Ishikawa (cell line): ENCODE data around the gene CPNE6.

Experiments used
- CEBPB ChIP-seq: IDR thresholded peaks from 2 replicates; pipeline ENCODE4 v1.6.1; 2012
- CREB1 ChIP-seq: IDR thresholded peaks from 2 replicates; pipeline ENCODE4 v1.6.1; 2012; ENCODE audit warnings: low read depth
- EGR1 ChIP-seq: IDR thresholded peaks from 2 replicates; pipeline ENCODE4 v1.6.1; 2012
- EP300 ChIP-seq: IDR thresholded peaks from 2 replicates; pipeline ENCODE4 v1.6.1; 2012; ENCODE audit warnings: borderline replicate concordance
- FOXM1 ChIP-seq: IDR thresholded peaks from 2 replicates; pipeline ENCODE4 v1.6.1; 2012; ENCODE audit warnings: low read depth, borderline replicate concordance
- NFIC ChIP-seq: IDR thresholded peaks from 2 replicates; pipeline ENCODE4 v1.6.1; 2012
- RAD21 ChIP-seq: IDR thresholded peaks from 2 replicates; pipeline ENCODE4 v1.6.1; 2012; ENCODE audit warnings: low read depth
- TAF1 ChIP-seq: IDR thresholded peaks from 2 replicates; pipeline ENCODE4 v1.6.1; 2012; ENCODE audit warnings: low read depth, mild to moderate bottlenecking
- TCF12 ChIP-seq: IDR thresholded peaks from 2 replicates; pipeline ENCODE4 v1.6.1; 2012; ENCODE audit warnings: low read depth
- TEAD4 ChIP-seq: IDR thresholded peaks from 2 replicates; pipeline ENCODE4 v1.6.1; 2012
- YY1 ChIP-seq: IDR thresholded peaks from 2 replicates; pipeline ENCODE4 v1.6.1; 2012; ENCODE audit warnings: low read depth
- ZBTB7A ChIP-seq: IDR thresholded peaks from 2 replicates; pipeline ENCODE4 v1.6.1; 2012; ENCODE audit warnings: low read depth
- TF ChIP-seq, protein P1 (sequence below): IDR thresholded peaks from 2 replicates; pipeline ENCODE4 v1.6.1; 2012; ENCODE audit warnings: low read depth, mild to moderate bottlenecking
- TF ChIP-seq, protein P2 (sequence below): IDR thresholded peaks from 2 replicates; pipeline ENCODE4 v1.6.1; 2012
- TF ChIP-seq, protein P3 (sequence below): IDR thresholded peaks from 2 replicates; pipeline ENCODE4 v1.6.1; 2012

The CPNE6 gene

DNA sequence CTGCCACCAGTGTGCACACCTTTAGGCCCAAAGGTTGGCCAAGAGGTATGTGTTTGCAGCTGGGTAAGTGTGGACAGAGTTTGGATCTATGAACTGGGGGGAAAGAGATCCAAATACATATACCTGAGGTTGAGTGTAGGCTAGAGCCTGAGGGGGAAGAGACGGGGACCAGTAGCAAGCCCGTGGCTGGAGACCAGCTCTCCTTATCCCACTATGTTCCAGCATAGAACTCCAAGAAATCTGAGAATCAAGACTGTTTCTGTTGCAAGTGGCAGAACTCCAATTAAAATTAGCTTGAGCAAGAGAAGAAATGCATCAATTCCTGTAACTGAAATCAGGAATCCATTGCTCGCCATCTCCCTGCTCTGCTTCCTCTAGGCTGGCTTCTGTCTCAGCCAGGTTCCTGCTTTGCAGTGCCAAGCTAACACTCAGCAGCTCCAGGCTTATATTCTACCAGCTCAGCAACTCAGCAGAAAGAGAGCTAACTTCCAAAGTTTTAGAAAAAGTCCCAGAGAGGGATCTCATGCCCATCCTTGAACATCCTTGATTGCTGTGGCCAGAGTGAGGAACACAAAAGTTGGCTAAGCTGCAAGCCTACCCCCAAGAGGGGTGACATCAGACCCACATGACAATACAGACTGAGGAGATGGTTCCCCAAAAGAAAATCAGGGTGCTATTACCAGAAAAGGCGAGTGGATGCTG, 21.3 kb downstream of the CPNE6 start:
- no peak for TF ChIP-seq EP300
- no peak for TF ChIP-seq ZBTB7A
- TF ChIP-seq TCF12, result no peak
- TF ChIP-seq CEBPB, result no peak
- TF ChIP-seq, protein P1, sequence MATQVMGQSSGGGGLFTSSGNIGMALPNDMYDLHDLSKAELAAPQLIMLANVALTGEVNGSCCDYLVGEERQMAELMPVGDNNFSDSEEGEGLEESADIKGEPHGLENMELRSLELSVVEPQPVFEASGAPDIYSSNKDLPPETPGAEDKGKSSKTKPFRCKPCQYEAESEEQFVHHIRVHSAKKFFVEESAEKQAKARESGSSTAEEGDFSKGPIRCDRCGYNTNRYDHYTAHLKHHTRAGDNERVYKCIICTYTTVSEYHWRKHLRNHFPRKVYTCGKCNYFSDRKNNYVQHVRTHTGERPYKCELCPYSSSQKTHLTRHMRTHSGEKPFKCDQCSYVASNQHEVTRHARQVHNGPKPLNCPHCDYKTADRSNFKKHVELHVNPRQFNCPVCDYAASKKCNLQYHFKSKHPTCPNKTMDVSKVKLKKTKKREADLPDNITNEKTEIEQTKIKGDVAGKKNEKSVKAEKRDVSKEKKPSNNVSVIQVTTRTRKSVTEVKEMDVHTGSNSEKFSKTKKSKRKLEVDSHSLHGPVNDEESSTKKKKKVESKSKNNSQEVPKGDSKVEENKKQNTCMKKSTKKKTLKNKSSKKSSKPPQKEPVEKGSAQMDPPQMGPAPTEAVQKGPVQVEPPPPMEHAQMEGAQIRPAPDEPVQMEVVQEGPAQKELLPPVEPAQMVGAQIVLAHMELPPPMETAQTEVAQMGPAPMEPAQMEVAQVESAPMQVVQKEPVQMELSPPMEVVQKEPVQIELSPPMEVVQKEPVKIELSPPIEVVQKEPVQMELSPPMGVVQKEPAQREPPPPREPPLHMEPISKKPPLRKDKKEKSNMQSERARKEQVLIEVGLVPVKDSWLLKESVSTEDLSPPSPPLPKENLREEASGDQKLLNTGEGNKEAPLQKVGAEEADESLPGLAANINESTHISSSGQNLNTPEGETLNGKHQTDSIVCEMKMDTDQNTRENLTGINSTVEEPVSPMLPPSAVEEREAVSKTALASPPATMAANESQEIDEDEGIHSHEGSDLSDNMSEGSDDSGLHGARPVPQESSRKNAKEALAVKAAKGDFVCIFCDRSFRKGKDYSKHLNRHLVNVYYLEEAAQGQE, result no peak
- TF ChIP-seq NFIC, result no peak
- TF ChIP-seq, protein P2, sequence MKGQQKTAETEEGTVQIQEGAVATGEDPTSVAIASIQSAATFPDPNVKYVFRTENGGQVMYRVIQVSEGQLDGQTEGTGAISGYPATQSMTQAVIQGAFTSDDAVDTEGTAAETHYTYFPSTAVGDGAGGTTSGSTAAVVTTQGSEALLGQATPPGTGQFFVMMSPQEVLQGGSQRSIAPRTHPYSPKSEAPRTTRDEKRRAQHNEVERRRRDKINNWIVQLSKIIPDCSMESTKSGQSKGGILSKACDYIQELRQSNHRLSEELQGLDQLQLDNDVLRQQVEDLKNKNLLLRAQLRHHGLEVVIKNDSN, result no peak
- TF ChIP-seq, protein P3, sequence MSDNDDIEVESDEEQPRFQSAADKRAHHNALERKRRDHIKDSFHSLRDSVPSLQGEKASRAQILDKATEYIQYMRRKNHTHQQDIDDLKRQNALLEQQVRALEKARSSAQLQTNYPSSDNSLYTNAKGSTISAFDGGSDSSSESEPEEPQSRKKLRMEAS, result no peak
- TF ChIP-seq YY1, result no peak
- no peak for TF ChIP-seq TEAD4
- TF ChIP-seq FOXM1, result no peak
- TF ChIP-seq RAD21, result no peak
- TF ChIP-seq CREB1, result no peak
- no peak for TF ChIP-seq TAF1
- TF ChIP-seq EGR1, result no peak

DNA sequence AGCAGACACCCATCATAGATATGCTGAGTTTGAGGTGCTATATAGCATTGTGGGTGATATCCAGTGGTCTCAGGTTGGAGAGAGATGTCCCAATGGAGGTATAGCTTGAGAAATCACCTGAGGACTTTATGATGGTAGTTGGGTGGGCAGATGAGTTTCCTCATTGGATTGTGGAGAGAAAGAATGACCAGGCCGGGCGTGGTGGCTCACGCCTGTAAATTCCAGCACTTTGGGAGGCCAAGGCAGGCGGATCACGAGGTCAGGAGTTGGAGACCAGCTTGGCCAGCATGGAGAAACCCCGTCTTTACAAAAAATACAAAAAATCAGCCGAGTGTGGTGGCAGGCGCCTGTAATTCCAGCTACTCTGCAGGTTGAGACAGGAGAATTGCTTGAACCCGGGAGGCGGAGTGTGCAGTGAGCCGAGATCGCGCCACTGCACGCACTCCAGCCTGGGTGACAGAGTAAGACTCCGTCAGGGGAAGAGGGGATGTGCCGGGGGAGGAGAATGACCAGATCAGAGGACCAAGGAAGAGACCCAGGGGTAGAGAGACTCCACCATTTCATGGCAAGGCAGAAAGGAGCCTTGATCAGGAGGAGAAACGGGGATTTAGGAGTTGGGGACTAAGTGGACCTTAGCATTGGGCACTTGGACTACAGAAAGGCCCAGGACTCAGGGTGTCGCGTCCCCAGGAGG, 22.0 kb downstream of the CPNE6 start:
- TF ChIP-seq NFIC, result no peak
- no peak for TF ChIP-seq TCF12
- TF ChIP-seq ZBTB7A, result no peak
- TF ChIP-seq TAF1, result no peak
- TF ChIP-seq EP300, result no peak
- TF ChIP-seq RAD21, result no peak
- TF ChIP-seq TEAD4, result no peak
- TF ChIP-seq, protein P1, result no peak
- no peak for TF ChIP-seq YY1
- no peak for TF ChIP-seq FOXM1

DNA sequence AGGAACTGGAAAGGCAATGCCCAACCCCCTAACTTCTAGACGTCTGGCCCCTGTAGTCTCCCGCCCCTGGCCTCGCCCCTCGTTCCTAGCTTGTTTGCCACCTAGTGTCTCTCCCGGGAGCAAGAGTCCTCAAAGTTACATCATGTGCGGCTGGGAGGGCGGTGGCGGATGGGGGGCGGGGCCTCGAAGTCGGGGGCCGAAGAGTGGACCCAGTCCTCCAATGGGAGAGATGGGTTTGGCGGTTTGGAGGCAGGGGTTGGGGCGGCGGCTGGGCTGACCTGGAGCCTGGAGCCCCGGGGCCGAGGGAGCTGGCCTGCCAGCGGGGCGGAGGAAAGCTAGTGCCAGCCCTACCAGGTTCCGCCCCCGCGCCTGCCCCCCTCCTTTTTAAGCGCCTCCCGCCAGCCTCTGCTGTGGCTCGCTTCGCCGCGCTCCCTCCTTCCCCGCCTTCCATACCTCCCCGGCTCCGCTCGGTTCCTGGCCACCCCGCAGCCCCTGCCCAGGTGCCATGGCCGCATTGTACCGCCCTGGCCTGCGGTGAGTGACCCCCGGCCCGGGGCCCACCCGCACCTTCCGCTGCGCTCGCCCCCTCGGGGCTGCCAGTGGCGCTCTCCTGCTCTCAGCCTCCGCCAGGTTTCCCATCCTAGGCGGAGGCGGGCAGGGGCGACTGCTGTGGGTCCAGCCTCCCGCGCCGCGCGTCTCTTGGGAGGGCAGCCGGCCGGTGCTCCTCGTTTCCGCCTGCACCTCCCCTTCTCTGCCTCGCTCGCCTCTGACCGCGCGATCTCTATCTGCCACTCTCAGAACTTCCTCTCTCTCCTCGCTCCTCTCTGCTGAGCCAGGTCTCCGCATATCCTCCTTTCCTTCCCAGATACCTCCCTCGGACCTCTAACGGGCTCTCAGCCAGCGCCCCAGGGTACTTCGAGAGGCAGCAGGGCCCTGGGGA, 22.8 kb downstream of the CPNE6 start, which contains the start of gene PCK2:
TSS of gene PCK2 (plus strand) at position 411 of the 940 bp plus-strand sequence. CDS start at position 506, 95 bp downstream.
- TF ChIP-seq, protein P3, result peak; percentile 80
- TF ChIP-seq TAF1 (peak; percentile 94), YY1 (peak; percentile 55), CEBPB (peak; percentile 45; the same call in 1 of the 2 replicates), TCF12 (peak; percentile 50), ZBTB7A (peak; percentile 15; the same call in 1 of the 2 replicates), EP300 (no peak), EGR1 (peak; percentile 78)
- TF ChIP-seq, protein P2, result no peak

DNA sequence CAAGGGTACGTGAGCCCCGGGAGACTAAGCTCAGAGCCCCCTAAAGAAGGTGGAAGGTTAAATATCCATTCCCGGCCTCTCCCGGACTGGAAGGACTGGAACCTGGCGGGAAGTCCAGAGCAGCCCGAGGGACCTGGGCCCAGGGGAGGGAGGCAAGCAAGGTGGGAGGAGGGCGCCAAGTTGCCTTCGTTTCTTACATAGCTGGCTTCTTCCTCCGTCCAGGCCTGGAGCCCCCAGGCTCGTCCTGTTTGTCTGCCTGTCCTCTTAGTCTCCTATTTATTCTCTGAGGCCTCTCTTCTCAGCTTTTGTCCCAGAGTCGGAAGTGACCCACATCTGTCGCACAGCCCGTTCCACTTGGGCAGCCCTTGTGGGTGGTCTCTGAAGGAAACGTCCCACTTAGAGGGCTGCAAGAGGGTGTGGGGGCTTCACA, 23.5 kb downstream of the CPNE6 start:
- no peak for TF ChIP-seq EGR1
- TF ChIP-seq YY1, result no peak
- no peak for TF ChIP-seq TCF12
- no peak for TF ChIP-seq RAD21
- no peak for TF ChIP-seq CEBPB
- TF ChIP-seq, protein P2, result no peak
- TF ChIP-seq NFIC, result no peak
- no peak for TF ChIP-seq FOXM1
- no peak for TF ChIP-seq CREB1
- TF ChIP-seq TAF1, result no peak
- no peak for TF ChIP-seq EP300
- TF ChIP-seq TEAD4, result no peak
- TF ChIP-seq, protein P3, result no peak
- TF ChIP-seq, protein P1, result no peak
- TF ChIP-seq ZBTB7A, result no peak
